Stimulated activated effector memory CD8-positive, alpha-beta T cell treated with anti-CD3 and anti-CD28 coated beads, Interleukin-12 subunit alpha, Interleukin-12 subunit beta, amount 100 ng/mL, for 72 hours (primary cell): ENCODE data around the gene EPB41L4A.
"Not testable (repeated sequence)": the region's sequence is repeated elsewhere in the genome, so short reads cannot be mapped to it uniquely, and the experiment has no call there.

Source experiments
- ATAC-seq: fragments of 150-1000 bp; cut with Tn5 transposase; 2 replicates; pipeline ENCODE4 v1.10.0; 2021
- DNase-seq, 2 donors: peaks; one replicate each; pipeline ENCODE4 v3.0.0; 2021 to 2022; ENCODE audit warnings: low spot score in 2 of 2
- H3K27ac Mint-ChIP-seq: one replicate; pipeline ENCODE4 v1.8.0; 2022; ENCODE audit warnings: mild to moderate bottlenecking, mixed read lengths
- H3K36me3 Mint-ChIP-seq: one replicate; pipeline ENCODE4 v1.8.0; 2022; ENCODE audit warnings: mild to moderate bottlenecking, mixed read lengths
- H3K4me1 Mint-ChIP-seq: one replicate; pipeline ENCODE4 v1.8.0; 2022; ENCODE audit warnings: mixed read lengths
- H3K4me3 Mint-ChIP-seq: one replicate; pipeline ENCODE4 v1.8.0; 2022; ENCODE audit warnings: mild to moderate bottlenecking, mixed read lengths
- H3K9me3 Mint-ChIP-seq: one replicate; pipeline ENCODE4 v1.8.0; 2022; ENCODE audit warnings: mixed read lengths

EPB41L4A gene

GRCh38 chr5:112419164-112419985 is at the start of gene EPB41L4A:
EPB41L4A (minus strand) TSS chr5:112419277; CDS start chr5:112419039, 238 bp downstream.
- Mint-ChIP-seq H3K9me3 (no peaks in the 10 kb centered on the region), H3K27ac (peak within 1 kb of the TSS; percentile 52), H3K36me3 (peaks cover 10% of the 10 kb centered on the region), H3K4me1 (peaks cover 9% of the 10 kb centered on the region), H3K4me3 (peak within 1 kb of the TSS; percentile 79)
- ATAC-seq (peak; percentile 15), DNase-seq (peak; percentile 12 to 56)

- Mint-ChIP-seq H3K36me3 (no peaks in the 10 kb centered on the region), H3K4me3 (no peak overlapping the region), H3K9me3 (peaks cover 2% of the 10 kb centered on the region), H3K27ac (no peak overlapping the region), H3K4me1 (no peaks in the 10 kb centered on the region)
- DNase-seq (no peak), ATAC-seq (no peak)
Measured at GRCh38 chr5:112467485-112467884, 48.4 kb upstream of the EPB41L4A start.

DNA sequence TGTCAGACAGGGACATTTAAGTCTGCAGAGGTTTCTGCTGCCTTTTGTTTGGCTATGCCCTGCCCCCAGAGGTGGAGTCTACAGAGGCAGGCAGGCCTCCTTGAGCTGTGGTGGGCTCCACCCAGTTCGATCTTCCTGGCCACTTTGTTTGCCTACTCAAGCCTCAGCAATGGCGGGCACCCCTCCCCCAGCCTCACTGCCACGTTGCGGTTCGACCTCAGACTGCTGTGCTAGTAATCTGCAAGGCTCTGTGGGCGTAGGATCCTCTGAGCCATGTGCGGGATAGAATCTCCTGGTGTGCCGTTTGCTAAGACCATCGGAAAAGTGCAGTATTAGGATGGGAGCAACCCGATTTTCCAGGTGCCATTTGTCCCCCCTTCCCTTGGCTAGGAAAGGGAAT is 47.2 kb upstream of the EPB41L4A start:
- not testable (repeated sequence) for H3K27ac Mint-ChIP-seq, ATAC-seq, DNase-seq, H3K4me3 Mint-ChIP-seq, H3K4me1 Mint-ChIP-seq, H3K36me3 Mint-ChIP-seq, H3K9me3 Mint-ChIP-seq

DNA sequence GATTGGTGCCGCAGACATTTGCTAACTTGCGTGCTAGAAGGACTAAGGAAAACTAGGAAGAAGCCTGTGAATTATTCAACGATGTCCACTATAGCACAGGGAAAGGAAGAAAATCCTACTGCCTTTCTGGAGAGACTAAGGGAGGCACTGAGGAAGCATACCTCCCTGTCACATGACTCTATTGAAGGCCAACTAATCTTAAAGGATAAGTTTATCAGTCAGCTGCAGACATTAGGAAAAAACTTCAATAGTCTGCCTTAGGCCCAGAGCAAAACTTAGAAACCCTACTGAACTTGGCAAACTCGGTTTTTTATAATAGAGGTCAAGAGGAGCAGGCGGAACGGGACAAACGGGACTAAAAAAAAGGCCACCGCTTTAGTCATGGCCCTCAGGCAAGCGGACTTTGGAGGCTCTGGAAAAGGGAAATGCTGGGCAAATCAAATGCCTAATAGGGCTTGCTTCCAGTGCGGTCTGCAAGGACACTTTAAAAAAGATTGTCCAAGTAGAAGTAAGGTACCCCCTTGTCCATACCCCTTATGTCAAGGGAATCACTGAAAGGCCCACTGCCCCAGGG is 28.2 kb upstream of the EPB41L4A start:
- not testable (repeated sequence) for DNase-seq, ATAC-seq, H3K27ac Mint-ChIP-seq, H3K4me1 Mint-ChIP-seq, H3K9me3 Mint-ChIP-seq, H3K4me3 Mint-ChIP-seq, H3K36me3 Mint-ChIP-seq

DNA sequence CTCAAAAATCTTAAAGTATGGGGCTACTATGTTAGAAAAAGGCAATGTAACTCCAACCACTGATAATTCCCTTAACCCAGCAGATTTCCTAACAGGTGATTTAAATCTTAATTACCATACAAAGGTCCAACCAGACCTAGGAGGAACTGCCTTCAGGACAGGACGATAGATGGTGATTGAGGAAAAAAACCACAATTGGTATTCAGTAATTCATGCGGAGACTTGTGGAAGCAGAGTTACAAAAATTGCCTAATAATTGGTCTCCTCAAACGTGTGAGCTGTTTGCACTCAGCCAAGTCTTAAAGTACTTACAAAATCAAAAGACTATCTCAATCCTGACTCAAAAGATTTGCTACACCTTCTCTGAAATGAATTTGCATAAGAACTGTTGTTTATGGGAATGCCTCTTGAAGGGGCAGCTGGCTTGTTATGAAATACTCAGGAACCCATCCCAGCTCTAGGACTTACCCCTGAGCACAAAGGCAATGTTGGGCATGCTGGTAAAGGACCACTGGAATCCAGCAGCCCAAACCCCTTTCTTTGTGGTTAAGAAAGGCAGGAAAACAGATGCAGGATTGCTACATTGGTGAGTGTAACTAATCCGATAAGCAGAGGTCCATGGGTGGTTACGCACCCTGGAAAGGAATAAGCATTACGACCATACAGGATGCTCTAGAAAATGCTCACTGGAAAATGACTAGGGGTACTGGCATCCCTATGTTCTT is 26.7 kb upstream of the EPB41L4A start:
- H3K9me3 Mint-ChIP-seq, result no peaks in the 10 kb centered on the region
- no peak overlapping the region for H3K4me3 Mint-ChIP-seq
- H3K36me3 Mint-ChIP-seq, result no peaks in the 10 kb centered on the region
- DNase-seq (no peak), ATAC-seq (no peak)
- H3K4me1 Mint-ChIP-seq, result no peaks in the 10 kb centered on the region
- H3K27ac Mint-ChIP-seq, result no peak overlapping the region

DNA sequence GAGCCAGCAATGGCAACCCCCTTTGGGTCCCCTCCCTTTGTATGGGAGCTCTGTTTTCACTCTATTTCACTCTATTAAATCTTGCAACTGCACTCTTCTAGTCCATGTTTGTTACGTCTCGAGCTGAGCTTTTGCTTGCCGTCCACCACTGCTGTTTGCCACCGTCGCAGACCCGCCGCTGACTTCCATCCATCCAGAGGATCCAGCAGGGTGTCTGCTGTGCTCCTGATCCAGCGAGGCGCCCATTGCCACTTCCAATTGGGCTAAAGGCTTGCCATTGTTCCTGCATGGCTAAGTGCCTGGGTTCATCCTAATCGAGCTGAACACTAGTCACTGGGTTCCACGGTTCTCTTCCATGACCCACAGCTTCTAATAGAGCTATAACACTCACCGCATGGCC is 24.9 kb upstream of the EPB41L4A start:
- H3K27ac Mint-ChIP-seq, ATAC-seq, H3K4me1 Mint-ChIP-seq, DNase-seq, H3K36me3 Mint-ChIP-seq, H3K9me3 Mint-ChIP-seq, H3K4me3 Mint-ChIP-seq: not testable (repeated sequence)

- DNase-seq (no peak), ATAC-seq (no peak)
- H3K36me3 Mint-ChIP-seq, result no peaks in the 10 kb centered on the region
- H3K9me3 Mint-ChIP-seq, result peaks cover 12% of the 10 kb centered on the region
- H3K27ac Mint-ChIP-seq, result no peak overlapping the region
- H3K4me3 Mint-ChIP-seq, result no peak overlapping the region
- H3K4me1 Mint-ChIP-seq, result no peaks in the 10 kb centered on the region
Measured at GRCh38 chr5:112440031-112440430, 21.0 kb upstream of the EPB41L4A start.

- Mint-ChIP-seq H3K36me3 (no peaks in the 10 kb centered on the region), H3K4me3 (no peak overlapping the region), H3K4me1 (no peaks in the 10 kb centered on the region), H3K27ac (no peak overlapping the region), H3K9me3 (peaks cover 12% of the 10 kb centered on the region)
- no peak for DNase-seq
- no peak for ATAC-seq
Measured at GRCh38 chr5:112436144-112436543, 17.1 kb upstream of the EPB41L4A start.

- no peak overlapping the region for H3K27ac Mint-ChIP-seq
- no peak overlapping the region for H3K4me3 Mint-ChIP-seq
- no peaks in the 10 kb centered on the region for H3K4me1 Mint-ChIP-seq
- DNase-seq (no peak), ATAC-seq (no peak)
- peaks cover 7% of the 10 kb centered on the region for H3K9me3 Mint-ChIP-seq
- no peaks in the 10 kb centered on the region for H3K36me3 Mint-ChIP-seq
Measured at GRCh38 chr5:112434641-112435040, 15.6 kb upstream of the EPB41L4A start.

DNA sequence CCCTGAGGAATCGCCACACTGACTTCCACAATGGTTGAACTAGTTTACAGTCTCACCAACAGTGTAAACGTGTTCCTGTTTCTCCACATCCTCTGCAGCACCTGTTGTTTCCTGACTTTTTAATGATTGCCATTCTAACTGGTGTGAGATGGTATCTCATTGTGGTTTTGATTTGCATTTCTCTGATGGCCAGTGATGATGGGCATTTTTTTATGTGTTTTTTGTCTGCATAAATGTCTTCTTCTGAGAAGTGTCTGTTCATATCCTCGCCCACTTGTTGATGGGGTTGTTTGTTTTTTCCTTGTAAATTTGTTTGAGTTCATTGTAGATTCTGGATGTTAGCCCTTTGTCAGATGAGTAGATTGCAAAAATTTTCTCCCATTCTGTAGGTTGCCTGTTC is 7.1 kb upstream of the EPB41L4A start:
- H3K4me3 Mint-ChIP-seq, H3K9me3 Mint-ChIP-seq, ATAC-seq, DNase-seq, H3K36me3 Mint-ChIP-seq, H3K4me1 Mint-ChIP-seq, H3K27ac Mint-ChIP-seq: not testable (repeated sequence)

GRCh38 chr5:112419986-112420864 is 1.1 kb upstream of the EPB41L4A start:
- Mint-ChIP-seq H3K9me3 (no peaks in the 10 kb centered on the region), H3K27ac (no peak overlapping the region), H3K4me1 (peaks cover 9% of the 10 kb centered on the region), H3K36me3 (peaks cover 10% of the 10 kb centered on the region), H3K4me3 (peak overlapping the region; percentile 79)
- ATAC-seq (peak; percentile 82), DNase-seq (peak; percentile 41 to 71)

DNA sequence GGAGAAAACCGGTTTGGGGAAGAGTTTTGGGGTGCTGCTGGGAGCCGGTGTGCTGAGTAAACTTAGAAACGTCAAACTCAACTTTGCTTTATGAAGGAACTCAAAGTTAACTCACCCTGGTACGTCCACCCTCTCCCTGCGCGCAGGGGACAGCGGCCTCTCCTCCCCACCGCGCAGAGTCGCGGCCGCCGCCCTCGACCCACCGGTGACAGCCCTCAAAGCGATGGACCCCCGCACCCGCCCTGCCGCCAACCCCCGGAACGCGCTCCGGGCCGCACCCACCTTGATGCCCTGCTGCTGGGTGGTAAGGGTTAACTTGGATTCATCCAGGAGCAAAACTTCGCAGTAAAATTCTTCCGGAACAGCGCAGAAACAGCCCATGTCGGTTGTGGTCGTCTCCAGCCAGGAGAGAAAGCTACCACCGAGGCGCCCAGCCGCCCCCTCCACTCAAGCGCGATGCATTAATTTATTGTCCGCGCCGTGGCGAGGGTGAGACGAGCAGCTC is 366 bp downstream of the EPB41L4A start:
- Mint-ChIP-seq H3K36me3 (peaks cover 10% of the 10 kb centered on the region), H3K9me3 (no peaks in the 10 kb centered on the region), H3K4me1 (peaks cover 9% of the 10 kb centered on the region), H3K4me3 (peak overlapping the region; percentile 79), H3K27ac (no peak overlapping the region)
- ATAC-seq (no peak), DNase-seq (peak in 1 of 2 donors; percentile 51)

DNA sequence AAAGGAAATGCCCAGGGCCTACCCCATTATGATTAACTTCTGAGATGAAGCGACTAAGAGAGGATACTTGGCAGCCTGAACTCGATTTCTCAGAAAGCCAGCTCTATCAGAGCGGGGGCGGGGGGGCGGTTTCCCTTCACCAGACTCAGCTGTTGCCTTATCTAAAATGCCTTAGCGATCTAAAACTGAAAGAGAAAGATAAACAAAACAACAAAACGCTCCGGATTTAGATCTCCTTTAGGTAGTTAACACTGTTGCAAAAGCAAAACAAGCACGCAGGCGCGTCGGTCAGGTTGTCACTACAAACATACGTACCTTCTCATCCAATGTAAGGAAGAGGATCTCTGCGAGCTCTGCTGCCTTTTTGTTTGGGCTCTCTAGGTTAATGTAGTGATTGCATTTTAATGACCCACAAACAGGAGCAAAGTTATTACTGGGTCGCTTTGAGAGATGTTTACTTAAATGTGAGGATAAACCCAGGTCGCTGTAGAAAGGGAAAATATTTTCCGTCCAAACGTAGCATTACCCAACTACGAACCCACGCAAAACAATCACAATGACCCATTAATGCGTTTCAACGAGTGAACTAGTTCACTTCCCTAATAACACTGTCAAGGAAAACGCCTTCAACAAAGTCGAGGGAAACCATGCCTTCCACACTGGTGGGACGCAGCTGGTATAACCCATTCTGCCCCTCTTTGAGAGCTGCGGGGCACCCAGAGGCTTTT is 982 bp downstream of the EPB41L4A start:
- peaks cover 9% of the 10 kb centered on the region for H3K4me1 Mint-ChIP-seq
- H3K4me3 Mint-ChIP-seq, result peak overlapping the region; percentile 79
- H3K27ac Mint-ChIP-seq, result peak overlapping the region; percentile 52
- ATAC-seq (peak; percentile 83), DNase-seq (peak; percentile 12 to 67)
- no peaks in the 10 kb centered on the region for H3K9me3 Mint-ChIP-seq
- H3K36me3 Mint-ChIP-seq, result peaks cover 10% of the 10 kb centered on the region

- DNase-seq, result no peak
- peaks cover 9% of the 10 kb centered on the region for H3K4me1 Mint-ChIP-seq
- H3K9me3 Mint-ChIP-seq, result no peaks in the 10 kb centered on the region
- no peak overlapping the region for H3K27ac Mint-ChIP-seq
- no peak overlapping the region for H3K4me3 Mint-ChIP-seq
- ATAC-seq, result no peak
- H3K36me3 Mint-ChIP-seq, result peaks cover 5% of the 10 kb centered on the region
Measured at GRCh38 chr5:112415552-112415951, 3.5 kb downstream of the EPB41L4A start.
